ENCODE data around the gene STEAP3. TPM values are rescaled to one million over a fixed set of nuclear protein-coding genes. Genes with fewer than 3 reads are reported as not detected.

The STEAP3 gene
- total RNA-seq, 1 donor from 2014 or later, result 0.27 TPM

DNA sequence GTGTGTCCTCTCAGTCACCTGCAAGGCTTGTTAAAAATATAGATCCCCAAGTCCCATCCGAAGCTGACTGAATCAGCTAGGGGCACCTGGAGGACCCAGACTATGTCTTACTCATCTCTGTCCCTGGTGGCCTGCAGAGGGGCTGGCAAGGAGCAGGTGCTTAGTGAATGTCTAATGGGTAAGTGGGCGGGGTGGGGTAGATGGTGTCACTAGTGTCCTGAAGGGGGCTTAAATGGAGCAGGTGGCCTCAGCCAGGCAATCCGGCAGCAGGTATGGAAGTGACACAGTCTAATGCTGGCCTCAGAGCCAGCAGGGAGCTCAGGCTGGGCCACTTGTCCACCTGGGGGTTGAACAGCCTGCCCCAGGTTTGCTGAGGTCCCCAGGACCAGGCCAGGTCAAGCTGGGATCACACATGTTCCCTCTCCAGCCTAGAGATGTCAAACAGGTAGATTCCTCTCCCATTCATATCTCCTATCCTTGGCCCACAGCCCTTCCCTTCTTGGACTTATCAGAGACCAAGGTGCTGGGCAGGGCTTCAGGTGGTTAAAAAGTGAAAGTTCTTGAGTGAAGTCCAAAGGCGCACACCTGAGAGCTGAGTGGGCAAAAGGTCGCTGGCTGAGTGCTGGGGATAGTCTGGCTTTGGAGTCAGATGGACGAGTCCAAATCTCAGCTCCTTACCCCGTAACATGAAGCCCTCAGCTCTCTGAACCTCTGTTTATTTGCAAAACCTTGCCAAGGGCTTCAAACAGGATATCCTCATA lies 1.7 kb downstream of the STEAP3 start:
- intact Hi-C loops (cut with micrococcal nuclease), result no loop called here

DNA sequence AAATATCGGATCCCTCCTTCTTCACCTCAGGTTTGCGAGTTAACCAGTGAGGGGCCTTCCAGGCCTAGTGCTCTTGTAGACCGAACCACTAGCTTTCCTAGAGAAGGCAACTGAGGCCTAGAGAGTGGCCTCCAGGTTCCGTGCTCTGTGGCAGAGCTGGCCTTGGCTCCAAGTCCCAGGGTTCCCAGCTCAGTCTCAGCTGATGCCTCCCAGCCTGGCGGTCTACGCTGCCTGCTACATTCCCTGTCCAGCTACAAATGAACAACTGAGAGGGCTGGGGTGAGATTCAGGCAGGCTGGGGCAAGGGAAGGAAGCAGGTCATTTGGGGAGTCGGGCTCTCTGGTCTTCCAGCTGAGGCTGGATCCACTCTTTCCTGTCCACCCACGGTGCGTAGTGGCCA lies 2.3 kb downstream of the STEAP3 start:
- intact Hi-C loops (cut with micrococcal nuclease), result no loop called here

DNA sequence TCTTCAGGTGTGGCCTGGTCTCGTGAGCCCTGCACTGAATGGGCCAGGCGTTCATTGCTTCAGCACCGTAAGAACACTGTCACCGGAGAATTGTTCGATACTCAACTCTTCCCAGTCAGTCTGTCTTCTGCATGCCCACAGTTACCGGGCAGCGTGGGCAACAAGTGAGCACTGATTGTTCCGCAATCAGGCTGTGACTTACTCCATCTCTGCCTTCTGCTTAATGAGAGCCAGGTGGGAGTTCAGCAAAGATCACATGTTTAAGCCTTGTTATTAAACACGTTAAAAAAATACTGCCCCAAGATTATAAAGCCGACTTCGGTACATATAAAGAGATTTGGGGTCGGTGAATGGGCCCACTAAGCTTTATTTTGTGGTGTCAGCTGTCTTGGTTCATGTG lies 3.7 kb downstream of the STEAP3 start:
- intact Hi-C loops (cut with micrococcal nuclease), result no loop called here

DNA sequence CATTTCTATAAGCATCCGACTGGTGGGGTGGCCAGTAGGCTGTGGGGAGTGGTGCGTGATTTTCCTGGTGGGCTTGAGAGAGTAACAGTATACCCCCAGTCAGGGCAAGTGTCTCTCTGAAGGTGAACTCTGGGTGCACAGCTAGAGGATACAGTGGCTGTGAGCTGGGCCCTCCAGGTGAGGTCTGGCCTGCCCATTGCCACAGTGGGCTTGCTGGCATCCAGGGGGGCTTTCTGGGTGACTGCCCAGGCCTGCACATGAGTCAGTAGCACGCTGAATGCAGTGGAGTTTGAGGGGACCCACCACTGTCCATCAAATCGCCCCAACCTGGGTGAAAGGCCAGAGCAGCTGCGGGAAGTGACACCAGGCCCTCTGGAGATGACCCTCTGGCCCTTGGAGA lies 4.5 kb downstream of the STEAP3 start:
- intact Hi-C loops (cut with micrococcal nuclease), result no loop called here

DNA sequence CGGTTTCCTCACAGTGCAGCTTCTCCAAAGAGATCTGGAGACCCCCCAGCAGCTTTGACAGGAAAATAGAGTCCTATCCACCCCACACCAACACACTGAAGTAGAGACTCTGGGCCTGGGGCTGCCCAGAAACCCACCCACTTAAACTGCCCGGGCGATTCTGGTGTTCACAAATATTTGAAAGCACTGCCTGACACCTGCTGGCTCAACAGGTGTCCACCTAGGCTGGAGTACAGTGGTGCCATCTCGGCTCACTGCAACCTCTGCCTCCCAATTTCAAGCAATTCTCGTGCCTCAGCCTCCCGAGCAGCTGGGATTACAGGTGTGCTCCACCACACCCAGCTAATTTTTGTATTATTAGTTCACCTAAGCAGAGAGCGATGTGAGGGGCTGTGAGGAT lies 5.3 kb downstream of the STEAP3 start:
- intact Hi-C loops (cut with micrococcal nuclease), result no loop called here

DNA sequence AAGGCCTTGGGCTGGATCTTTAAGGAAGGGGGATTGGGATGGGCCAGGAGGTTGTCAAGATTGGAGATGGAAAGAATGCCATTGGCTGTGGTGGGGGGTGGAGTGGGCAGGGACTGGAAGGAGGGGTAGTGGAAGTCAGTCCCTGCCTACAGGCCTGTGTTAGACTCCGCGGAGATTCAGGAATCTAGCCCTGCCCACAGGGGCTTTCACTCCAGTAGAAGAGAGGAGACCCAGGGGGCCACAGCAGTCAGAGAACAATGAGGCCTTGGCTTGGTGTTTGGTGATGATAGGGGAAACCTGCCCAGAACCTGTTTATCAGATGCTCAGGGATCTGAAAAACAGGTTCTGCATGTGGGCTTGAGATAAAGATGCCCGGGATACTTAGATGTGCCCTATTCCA lies 6.1 kb downstream of the STEAP3 start:
- intact Hi-C loops (cut with micrococcal nuclease), result no loop called here

DNA sequence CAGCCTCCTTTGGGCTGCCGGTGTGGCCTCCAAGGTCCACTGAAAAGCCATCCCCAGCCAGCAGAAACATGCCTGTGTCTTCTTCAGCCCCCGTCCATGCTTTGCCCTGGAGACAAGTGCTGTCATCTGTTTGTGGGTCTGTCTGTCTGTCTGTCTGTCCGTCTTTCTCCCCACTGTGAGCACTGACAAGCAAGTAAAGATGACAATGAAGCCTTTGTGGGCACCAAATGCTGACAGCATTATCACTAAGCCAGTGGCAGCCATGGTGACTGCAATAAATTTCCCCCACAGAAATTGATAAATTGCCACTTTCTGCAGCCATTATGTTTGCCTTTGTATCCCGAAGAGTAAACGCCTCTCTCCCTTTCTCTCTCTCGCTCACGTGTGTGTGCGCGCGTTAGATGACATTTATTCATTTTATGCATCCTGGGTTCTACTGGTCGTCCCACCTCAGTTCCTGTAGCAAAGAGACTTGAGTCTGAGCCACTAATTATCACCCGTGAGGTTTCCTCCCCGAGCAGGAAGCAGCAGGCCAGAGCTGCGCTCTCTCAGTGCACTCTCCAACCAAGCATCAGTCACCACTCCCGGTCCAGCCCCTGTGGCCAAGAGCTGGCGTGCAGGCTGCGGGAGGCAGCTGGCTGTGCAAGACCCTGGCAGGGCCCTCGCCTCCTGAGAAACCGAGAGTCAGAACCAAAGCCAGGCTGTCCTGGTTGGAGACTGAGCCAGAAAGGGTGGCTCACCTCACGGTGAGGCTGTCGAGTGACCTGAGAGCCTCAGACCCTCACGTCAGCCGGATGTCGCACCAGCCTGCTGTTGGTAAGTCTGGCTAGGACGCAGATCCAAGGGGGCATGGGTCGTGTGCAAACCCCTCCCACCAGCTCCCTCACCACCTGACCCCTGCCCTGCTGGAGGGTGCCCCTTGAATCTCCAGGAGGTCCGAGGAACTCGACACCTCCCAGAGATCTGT lies 6.9 kb downstream of the STEAP3 start:
- intact Hi-C loops (cut with micrococcal nuclease), result no loop called here

DNA sequence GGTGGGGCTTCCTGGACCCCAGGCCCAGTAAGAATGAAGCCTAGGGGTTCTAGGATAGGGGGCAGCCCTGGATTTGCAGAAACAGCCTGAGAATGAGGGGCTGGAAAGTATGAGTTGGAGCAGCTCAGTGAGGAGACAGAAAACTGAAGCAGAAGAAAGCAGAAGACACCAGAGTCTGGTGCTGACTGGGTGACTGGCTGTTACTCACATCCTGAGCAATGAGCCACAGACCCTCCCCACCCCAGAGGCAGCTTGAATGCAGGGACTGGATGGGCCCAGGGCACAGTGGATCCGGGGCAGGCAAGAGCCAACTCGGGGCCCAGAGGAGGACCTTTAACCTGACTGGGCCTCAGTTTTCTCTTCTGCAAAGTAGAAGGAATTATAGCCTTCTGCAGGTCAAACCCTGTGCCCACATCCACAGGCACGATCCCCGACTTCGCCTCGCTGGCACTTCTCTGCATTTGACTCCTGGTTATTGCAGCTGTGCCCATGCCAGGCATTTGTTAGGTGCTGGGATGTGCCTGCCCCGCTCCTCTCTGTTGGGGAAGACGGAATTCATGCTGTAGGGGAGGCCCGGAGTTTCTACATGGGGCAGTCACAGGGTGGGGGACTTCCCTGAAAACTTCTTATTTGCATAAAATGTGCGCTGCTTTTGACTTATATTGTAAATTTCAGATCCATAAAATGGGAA lies 8.5 kb downstream of the STEAP3 start:
- intact Hi-C loops (cut with micrococcal nuclease), result no loop called here

DNA sequence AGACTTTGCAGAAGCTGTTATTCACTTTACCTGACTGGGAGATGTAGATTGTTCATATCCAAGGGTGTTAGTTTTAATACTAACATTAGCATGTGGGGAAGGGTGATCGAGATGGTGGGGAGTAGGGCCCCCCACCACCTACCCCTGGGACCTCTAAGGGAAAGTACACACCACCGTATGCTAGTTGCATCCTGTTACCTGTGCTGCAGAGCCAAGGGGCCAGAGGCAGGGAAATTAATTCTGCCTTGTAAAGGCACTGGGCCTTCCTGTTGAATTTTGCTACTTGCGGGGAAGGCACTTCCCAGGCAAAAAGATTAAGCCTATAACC lies 9.0 kb downstream of the STEAP3 start:
- intact Hi-C loops (cut with micrococcal nuclease), result no loop called here

DNA sequence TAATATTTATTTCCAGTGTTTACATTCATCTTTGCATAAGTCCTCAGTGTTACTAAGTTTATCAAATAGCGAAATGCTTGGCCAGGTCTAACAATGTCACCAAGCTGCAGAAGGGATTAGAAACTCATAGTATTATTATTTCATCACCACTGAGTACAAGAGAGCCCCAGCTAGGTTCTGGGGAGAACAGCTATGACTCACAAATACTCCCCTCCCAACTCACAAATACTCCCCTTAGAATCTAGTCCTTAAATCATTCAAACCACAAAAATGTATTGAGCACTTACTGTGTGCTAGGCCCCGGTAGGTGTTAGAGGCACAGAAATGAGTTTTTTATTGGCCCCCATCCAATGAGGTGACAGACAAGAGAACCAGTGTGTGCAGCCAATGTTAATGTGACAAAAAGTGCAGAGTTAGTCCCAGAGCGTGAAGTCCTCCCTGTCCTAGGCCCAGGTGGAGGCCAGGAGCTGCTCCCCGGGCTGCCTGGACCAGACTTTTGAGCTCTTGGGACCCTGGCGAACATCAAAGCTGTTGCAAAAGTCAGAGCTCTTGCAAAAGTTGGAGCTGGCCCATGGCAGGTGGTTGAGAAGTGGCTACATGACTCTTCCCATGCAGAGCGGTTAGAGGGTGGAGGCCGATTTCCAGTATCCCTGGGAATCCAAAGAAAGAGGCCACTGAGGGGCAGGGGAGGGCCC lies 9.8 kb downstream of the STEAP3 start:
- intact Hi-C loops (cut with micrococcal nuclease), result no loop called here

DNA sequence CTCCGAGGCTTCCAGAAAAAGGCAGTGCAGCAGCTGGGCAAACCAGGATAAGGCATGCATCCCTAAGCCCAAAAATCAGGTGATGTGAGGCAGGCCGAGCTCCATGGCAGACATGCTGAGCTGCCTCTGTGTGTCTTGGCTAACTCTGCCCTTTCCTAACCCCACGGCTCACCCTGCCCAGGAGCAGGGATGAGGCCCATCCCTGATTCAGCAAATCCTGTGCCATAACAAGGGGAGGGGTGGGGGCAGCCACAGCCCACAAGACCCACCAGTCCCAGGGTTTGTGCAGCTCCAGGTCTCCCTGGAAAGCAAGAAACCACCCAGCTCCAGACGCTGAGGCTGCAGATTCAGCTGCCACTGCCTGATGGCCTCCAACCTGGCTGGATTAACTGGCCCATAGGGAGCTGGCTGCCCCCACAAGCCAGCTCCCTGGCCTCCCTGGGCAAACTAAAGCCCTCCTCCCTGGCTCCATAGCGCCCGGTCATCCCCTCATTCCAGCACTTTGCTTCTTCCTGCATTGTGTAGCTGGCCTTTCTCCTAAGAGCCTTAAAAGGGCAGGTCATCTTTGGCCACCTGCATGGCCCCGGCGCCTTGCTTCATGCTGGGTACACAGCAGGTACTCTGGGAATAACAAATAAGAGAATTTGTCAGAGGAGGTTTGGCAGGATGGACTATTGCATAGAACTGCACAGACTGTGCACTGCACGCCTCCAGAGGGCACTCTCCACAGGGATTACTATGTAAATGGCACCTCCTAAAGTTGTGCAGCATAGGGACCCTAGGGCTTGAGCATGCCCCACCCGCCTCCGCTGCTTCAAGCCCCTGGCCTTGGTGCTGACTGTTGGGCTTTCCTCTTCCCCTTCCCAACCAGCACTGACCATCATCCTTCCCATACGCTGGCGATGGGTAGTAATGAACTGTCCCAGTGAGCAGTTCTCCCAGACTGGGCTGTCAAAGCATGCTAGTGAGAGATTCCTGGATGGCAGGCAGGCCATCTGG lies 10.7 kb downstream of the STEAP3 start:
- intact Hi-C loops (cut with micrococcal nuclease), result no loop called here

DNA sequence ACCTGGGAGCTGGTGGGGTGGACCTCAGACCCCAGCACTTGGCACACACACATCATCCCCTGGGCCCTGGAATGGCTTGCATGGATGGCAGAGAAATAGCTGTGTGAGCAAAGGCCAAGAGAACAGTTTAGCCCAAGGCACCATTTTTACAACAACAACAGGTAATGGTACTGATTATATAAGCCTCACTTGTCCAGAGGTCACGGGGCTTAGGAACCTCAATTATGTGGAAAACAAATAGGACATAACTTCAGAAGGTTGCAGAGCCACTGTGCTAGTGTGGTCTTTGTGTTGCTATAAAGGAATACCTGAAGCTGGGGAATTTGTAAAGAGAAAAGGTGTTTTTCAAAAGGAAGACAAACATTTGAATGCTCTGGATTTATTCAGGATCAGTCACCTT lies 13.2 kb downstream of the STEAP3 start:
- intact Hi-C loops (cut with micrococcal nuclease), result no loop called here

DNA sequence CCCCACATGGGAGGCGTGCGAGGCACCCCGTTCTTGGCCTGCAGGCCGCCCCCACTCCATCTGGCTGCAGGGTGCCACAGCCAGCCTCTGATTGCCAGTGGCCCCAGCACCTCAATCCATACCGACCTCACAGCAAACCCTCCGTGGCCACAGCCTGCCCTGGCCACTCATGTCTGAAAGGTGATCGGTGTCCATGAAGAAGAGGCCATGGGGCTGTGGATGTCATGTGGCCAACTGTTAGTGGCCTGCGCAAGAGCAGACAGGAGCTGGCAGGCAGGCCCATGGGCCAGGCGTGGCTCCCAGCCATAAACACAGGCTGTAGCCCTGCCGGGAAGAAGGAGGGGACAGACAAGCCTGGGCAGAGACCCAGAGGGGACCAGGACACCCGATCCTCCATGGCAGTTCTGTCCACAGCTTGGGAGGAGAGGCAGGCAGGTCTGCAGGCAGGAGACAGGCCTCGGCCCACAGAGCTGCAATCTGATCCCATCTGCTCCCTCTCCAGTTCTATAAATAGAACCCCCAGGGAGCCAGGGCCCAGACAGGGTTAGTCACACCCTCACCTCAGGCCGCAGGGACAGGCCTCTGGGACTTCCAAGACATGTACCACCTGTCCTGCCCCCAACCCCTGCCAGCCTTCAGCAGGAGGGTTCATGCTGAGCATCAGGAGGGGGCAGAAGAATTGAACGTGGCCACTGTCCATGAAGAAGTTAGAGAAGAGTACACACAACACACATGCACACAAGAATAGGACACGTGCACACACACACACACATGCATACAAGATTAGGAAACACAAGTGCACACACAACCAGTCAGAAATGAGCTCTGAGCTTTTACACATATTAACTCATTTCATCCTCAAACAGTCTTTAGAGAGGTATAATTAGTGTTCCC lies 16.9 kb downstream of the STEAP3 start:
- intact Hi-C loops (cut with micrococcal nuclease), result no loop called here

DNA sequence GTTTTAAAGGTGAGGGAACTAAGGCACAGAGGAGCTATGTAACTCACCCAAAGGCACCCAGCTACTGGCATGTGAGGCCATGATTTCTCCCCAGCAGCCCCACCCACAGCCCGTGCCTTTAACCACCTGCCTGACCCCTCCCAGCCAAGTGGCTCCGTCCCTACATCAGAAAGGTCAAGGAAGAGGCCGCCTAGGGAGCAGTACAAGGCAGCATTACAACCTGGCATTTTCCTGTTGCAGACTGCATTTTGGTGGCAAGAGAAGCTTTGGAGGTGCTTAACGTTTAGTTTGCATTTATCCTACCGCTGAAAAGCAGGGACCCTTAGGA lies 17.5 kb downstream of the STEAP3 start:
- intact Hi-C loops (cut with micrococcal nuclease), result no loop called here

DNA sequence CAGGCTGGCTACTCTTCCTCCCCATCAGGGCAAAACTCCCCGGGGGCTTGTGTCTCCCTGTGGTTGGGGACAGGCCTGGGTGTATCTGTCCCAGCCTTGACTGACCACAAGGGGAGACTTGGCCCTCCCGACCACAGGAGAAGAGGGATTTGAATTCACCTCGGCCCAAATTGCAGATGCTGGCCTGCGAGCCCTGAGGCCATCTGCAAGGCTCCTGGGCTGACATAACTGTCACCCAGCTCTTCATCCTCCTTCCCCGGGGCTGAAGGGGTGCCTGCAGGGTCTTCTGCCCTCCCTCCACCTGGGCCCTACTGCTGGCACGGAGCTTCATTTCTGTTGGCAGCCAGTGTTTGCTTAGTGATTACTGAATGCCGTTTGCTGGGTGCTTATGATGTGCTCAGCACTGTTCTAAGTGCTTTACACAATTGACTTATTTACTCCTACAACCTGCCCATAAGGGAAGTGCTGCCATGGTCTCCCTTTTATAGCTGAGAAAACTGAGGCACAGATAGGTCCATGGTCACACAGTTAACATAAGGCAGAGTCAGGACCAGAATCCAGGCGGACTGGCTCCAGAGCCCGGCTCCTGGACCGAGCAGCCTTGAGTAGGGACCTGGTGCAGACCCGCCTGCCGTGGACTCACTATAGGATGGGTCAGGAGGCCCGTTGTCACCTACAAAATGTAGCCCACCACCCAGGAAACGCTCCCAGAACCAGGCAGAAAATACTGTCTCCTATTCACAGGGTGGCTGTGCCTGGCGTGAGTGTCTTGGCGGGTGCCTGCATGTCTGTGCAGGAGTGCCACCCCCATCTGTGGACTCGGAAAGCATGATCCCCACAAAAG lies 18.9 kb downstream of the STEAP3 start:
- intact Hi-C loops (cut with micrococcal nuclease), result no loop called here

DNA sequence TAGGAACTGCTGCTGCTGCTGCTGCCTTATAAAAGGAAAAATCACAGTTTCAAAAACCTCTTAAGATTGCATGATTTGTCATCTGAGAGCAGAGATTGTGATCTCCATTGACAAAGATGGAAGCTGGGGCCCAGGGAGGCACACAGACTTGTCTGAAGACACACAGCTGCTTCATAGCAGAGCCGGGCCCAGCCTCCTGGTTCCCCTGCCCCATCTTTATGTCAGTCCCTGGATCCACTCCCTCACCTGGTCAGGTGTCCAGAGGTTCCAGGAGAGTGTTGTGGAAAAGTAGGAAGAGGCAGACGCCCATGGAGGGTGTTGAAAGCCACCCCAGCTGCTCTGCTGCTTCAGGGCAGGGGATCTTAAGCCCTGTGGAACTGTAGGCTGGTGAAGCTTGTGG lies 20.0 kb downstream of the STEAP3 start:
- intact Hi-C loops (cut with micrococcal nuclease), result no loop called here

DNA sequence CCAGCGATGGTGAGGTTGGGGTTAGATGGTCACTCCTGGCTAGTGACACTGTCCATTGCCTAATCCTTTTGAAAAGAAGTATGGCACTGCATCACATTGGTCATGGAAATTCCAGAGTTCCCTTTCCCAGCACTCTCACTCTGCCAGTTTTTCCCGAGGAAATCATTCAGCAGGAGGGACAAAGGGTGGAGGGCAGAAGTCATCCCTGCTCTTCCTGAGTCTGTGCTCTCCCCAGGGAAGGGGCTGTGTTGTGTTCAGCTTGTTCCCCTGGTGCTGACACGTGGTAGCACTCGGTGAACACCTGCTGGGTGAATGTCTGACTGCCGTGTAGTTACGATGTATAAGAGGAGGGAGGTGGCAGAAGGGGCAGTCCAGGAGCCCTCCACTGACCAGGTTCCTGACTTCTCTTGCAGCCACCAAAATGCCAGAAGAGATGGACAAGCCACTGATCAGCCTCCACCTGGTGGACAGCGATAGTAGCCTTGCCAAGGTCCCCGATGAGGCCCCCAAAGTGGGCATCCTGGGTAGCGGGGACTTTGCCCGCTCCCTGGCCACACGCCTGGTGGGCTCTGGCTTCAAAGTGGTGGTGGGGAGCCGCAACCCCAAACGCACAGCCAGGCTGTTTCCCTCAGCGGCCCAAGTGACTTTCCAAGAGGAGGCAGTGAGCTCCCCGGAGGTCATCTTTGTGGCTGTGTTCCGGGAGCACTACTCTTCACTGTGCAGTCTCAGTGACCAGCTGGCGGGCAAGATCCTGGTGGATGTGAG lies 21.6 kb downstream of the STEAP3 start:
- intact Hi-C loops (cut with micrococcal nuclease), result no loop called here

DNA sequence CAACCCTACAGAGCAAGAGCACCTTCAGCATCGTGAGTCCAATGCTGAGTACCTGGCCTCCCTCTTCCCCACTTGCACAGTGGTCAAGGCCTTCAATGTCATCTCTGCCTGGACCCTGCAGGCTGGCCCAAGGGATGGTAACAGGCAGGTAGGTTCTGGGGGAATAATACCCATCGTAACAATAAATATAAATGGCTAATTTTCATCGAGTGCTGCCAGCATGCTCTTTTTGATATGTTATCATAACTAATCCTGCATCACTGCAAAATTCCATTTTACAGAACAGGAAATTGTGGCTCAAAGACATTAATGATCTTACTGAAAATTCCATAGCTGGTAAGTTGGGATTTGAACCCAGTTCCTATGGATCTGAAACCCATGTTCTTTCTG lies 22.2 kb downstream of the STEAP3 start:
- intact Hi-C loops (cut with micrococcal nuclease), result no loop called here

Data from T-helper 2 cell treated with Interferon-gamma antibody and Interleukin-4, amounts not matched to agents 100 ng/mL and 5 ng/mL, for 36 hours (primary cell).